GM13976 (cell line): ENCODE data around the gene TAS2R60.

Source experiments
- DNase-seq: peaks from one replicate; pipeline ENCODE4 v3.0.0; 2012; ENCODE audit warnings: low spot score
- CTCF ChIP-seq: IDR thresholded peaks from 2 replicates; pipeline ENCODE4 v1.5.1; 2012; ENCODE audit warnings: borderline replicate concordance, mild to moderate bottlenecking; ENCODE audit not compliant: insufficient read depth; ENCODE audit errors: extremely low read depth, missing control alignments, control extremely low read depth
- in situ Hi-C: fragments of 300-500 bp; cut with MboI; formaldehyde crosslinking; loops from one replicate; pipeline ENCODE4 v1.12.0; 2022; ENCODE audit warnings: low sequenced_read_pairs, mixed read lengths, inconsistent platforms; ENCODE audit not compliant: unreplicated experiment

Gene TAS2R60

GRCh38 chr7:143443153-143443552 lies at the start of gene TAS2R60:
Gene TAS2R60 (plus strand): TSS chr7:143443453. CDS start chr7:143443453, 0 bp downstream.
- in situ Hi-C loops, result no loop called here
- no peak for DNase-seq
- no peak for TF ChIP-seq CTCF

- DNase-seq, result no peak
- no peak for TF ChIP-seq CTCF
- in situ Hi-C loops, result no loop called here
Measured at GRCh38 chr7:143394068-143394467, 49.2 kb upstream of the TAS2R60 start.

- in situ Hi-C loops, result no loop called here
- no peak for TF ChIP-seq CTCF
- DNase-seq, result no peak
Measured at GRCh38 chr7:143394777-143395176, 48.5 kb upstream of the TAS2R60 start.

- DNase-seq, result no peak
- TF ChIP-seq CTCF, result no peak
- in situ Hi-C loops, result no loop called here
Measured at GRCh38 chr7:143395187-143396149, 47.8 kb upstream of the TAS2R60 start.

- DNase-seq, result no peak
- in situ Hi-C loops, result no loop called here
- no peak for TF ChIP-seq CTCF
Measured at GRCh38 chr7:143396182-143396581, 47.1 kb upstream of the TAS2R60 start.

GRCh38 chr7:143396625-143397556 lies 46.4 kb upstream of the TAS2R60 start:
- TF ChIP-seq CTCF, result no peak
- in situ Hi-C loops, result no loop called here
- no peak for DNase-seq
